Keratinocyte (primary cell): Measurements from ENCODE around the gene WNT7B.

Experiments used
- CTCF ChIP-seq, 3 experiments: IDR thresholded peaks in 1 of 3; conservative IDR thresholded peaks in 1 of 3; optimal IDR thresholded peaks in 1 of 3; 2 replicates in 2 of 3; 3 replicates in 1 of 3; pipeline versions ENCODE3 to v1.5.1; 2011; ENCODE audit warnings: low read length in 3 of 3, mild to moderate bottlenecking in 3 of 3, moderate library complexity in 2 of 3, control low read depth in 1 of 3, inconsistent platforms in 1 of 3; ENCODE audit not compliant: insufficient read depth in 2 of 3; ENCODE audit errors: extremely low read depth in 1 of 3
- EZH2 ChIP-seq: IDR thresholded peaks from one replicate; pipeline ENCODE4 v1.6.1; 2012; ENCODE audit warnings: inconsistent platforms, mild to moderate bottlenecking, low read length, moderate library complexity

GRCh38 chr22:45965563-45965962, 11.4 kb downstream of the WNT7B start:
- no peak for TF ChIP-seq CTCF (optimal IDR thresholded peaks at IDR 0.05 in 1 of 3, IDR thresholded peaks at IDR 0.05 in 1 of 3, conservative IDR thresholded peaks at IDR 0.05 in 1 of 3; ENCODE audit: extremely low read depth in 1 of 3, insufficient read depth in 2 of 3, low read length in 3 of 3)
- TF ChIP-seq EZH2 = no peak
